Ovary (tissue), 9 donors: Measurements from ENCODE around the gene GRID2. TPM values are rescaled to one million over a fixed set of nuclear protein-coding genes. Genes with fewer than 3 reads are reported as not detected.

Experiments
- DNase-seq, 5 donors: peaks; one replicate each; pipeline ENCODE4 v3.0.0-alpha.2; 2019 to 2020
- H3K27ac ChIP-seq, 2 donors: fragments of 200-600 bp; one replicate each; pipeline versions ENCODE4 v1.5.1 to v1.8.0; 2019 to 2022
- H3K27me3 ChIP-seq: fragments of 200-600 bp; one replicate; pipeline ENCODE4 v1.8.0; 2022
- H3K36me3 ChIP-seq: fragments of 200-600 bp; sonication (generic); one replicate; pipeline ENCODE4 v1.5.1; 2019
- H3K4me1 ChIP-seq: one replicate; pipeline ENCODE4 v1.8.1; 2013; ENCODE audit warnings: mild to moderate bottlenecking, moderate library complexity; ENCODE audit not compliant: insufficient read depth
- H3K4me3 ChIP-seq: fragments of 200-600 bp; sonication (generic); one replicate; pipeline ENCODE4 v1.5.1; 2017
- H3K9me3 ChIP-seq, 2 donors: fragments of 200-600 bp in 1 of 2; sonication (generic) in 1 of 2; one replicate each; pipeline versions ENCODE4 v1.5.1 to v1.8.1; 2013 to 2019; ENCODE audit warnings: mild to moderate bottlenecking in 1 of 2, moderate library complexity in 1 of 2
- EP300 ChIP-seq: sonication (generic); formaldehyde crosslinking; IDR thresholded peaks from one replicate; pipeline ENCODE4 v1.6.1; 2017; ENCODE audit warnings: antibody characterized with exemption
- POLR2A ChIP-seq: fragments of 450-650 bp; IDR thresholded peaks from one replicate; pipeline ENCODE4 v1.6.1; 2017; ENCODE audit warnings: antibody characterized with exemption, mild to moderate bottlenecking, moderate library complexity
- WGBS, 3 donors: extraction: QIAGEN DNeasy Blood & Tissue Kit in 1 of 3; methylation state at CpG; one replicate each; pipeline versions ENCODE4 v1.1.5 to v1.1.7; 2013 to 2017; 5-methylcytosine and 5-hydroxymethylcytosine counted together
- intact Hi-C, 4 donors: fragments of 100-400 bp; cut with DNase I; formaldehyde crosslinking; loops; one replicate each; pipeline versions ENCODE4 v1.11.0 to v1.15.1; 2022 to 2023
- polyA plus RNA-seq, 2 donors: library from polyadenylated mRNA; stranded (reverse); fragments of 200-250 nt in 1 of 2; fragments of 350-450 nt in 1 of 2; fragmentation: Illumina TruSeq in 1 of 2; extraction: RNeasy Lipid Tissue Mini Kit (QIAGEN cat#74804) in 1 of 2; gene quantifications; one replicate each; pipeline ENCODE4 v1.2.3, GENCODE V29; 2013 to 2014
- total RNA-seq, 7 donors: library from RNA; depleted of rRNA in 2 of 7; stranded (reverse); fragments of >200 nt in 2 of 7; fragmentation: NEBNext Ultra II Directional in 3 of 7; extraction: Animal tissue kit (Norgen Biotek cat#: 25700) in 3 of 7; gene quantifications; one replicate each; pipeline versions ENCODE4 v1.1.0 to v1.2.4, GENCODE V29; 2016 to 2023
- TF ChIP-seq, protein P1 (sequence below), 3 donors: fragments of 450-650 bp in 2 of 3; fragments of 200-600 bp in 1 of 3; IDR thresholded peaks; one replicate each; pipeline versions ENCODE4 v1.5.1 to v1.8.0; 2016 to 2022; ENCODE audit warnings: antibody characterized with exemption in 3 of 3, mild to moderate bottlenecking in 1 of 3
- donor health status: DM: no; HTN: no; CAD: no; lungs with moderate emphysema.
- donor health status: DM: no; HTN: no; CAD: no.
- donor health status: Bipolar disorder and iron deficiency.
- donor health status: DM: yes; HTN: yes; CAD: no.
- donor health status: DM: no; HTN: no; CAD: no.
- donor health status: DM: yes; HTN: yes; CAD: no.

Gene GRID2
- total and polyA plus RNA-seq, 9 donors = 0.65 to 6.8 (median 2.6) TPM

DNA sequence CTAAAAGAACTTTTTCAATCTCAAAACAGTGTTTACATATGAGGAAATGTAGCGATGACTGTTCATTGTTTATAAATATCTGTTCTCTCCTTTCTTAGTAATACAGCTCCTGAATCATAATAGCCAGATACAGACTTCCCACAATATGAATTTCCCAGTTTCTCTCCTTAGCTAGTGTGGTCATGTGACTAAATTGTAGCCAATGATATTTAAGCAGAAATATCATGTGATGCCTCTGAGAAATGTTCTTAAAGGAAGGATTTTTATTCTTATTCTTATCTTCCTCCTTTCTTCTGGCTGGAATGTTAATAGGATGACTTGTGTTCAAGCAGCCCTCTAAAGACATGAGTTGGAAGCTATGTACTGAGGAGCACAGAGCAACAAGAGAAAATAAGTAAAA is 1141.1 kb downstream of the GRID2 start:
- TF ChIP-seq, protein P1, sequence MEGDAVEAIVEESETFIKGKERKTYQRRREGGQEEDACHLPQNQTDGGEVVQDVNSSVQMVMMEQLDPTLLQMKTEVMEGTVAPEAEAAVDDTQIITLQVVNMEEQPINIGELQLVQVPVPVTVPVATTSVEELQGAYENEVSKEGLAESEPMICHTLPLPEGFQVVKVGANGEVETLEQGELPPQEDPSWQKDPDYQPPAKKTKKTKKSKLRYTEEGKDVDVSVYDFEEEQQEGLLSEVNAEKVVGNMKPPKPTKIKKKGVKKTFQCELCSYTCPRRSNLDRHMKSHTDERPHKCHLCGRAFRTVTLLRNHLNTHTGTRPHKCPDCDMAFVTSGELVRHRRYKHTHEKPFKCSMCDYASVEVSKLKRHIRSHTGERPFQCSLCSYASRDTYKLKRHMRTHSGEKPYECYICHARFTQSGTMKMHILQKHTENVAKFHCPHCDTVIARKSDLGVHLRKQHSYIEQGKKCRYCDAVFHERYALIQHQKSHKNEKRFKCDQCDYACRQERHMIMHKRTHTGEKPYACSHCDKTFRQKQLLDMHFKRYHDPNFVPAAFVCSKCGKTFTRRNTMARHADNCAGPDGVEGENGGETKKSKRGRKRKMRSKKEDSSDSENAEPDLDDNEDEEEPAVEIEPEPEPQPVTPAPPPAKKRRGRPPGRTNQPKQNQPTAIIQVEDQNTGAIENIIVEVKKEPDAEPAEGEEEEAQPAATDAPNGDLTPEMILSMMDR (IDR thresholded peaks at IDR 0.05) = no peak
- TF ChIP-seq POLR2A = no peak
- no peak for TF ChIP-seq EP300
- Histone ChIP-seq H3K4me3 (no peak overlapping the region), H3K27ac (no peak overlapping the region), H3K9me3 (no peaks in the 10 kb centered on the region), H3K27me3 (no peaks in the 10 kb centered on the region), H3K4me1 (no peaks in the 10 kb centered on the region), H3K36me3 (no peaks in the 10 kb centered on the region)
- intact Hi-C loops = no loop called here
- 51 to 64% (median 56%) methylated on average over 1 of the region's 1 CpG for WGBS, 3 donors
- DNase-seq = no peak

DNA sequence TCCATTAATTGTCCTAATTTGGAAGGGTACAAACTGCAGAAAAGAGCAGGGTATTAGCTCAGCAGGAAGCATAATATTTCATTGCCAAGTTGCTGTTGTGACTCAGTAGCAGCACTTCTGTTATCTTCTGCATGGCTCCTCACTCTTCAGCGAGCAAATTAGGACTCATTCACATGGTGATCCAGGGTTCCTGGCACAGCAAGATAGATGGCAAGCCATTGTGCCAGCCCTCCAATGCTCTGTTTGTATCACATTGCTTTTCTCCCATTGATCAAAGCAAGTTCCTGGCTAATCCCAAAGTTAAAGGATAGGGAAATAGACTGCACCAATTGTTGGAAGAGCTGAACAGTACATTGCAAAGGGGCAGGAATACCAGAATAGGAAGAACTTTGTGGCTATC is 1142.3 kb downstream of the GRID2 start:
- Histone ChIP-seq H3K27me3 (no peaks in the 10 kb centered on the region), H3K27ac (no peak overlapping the region), H3K36me3 (no peaks in the 10 kb centered on the region), H3K4me1 (no peaks in the 10 kb centered on the region), H3K9me3 (no peaks in the 10 kb centered on the region), H3K4me3 (no peak overlapping the region)
- DNase-seq = no peak
- intact Hi-C loops = no loop called here
- WGBS, 3 donors = 80 to 93% (median 90%) methylated on average over 1 of the region's 1 CpG
- TF ChIP-seq POLR2A (no peak), EP300 (no peak)
- TF ChIP-seq, protein P1 (IDR thresholded peaks at IDR 0.05) = no peak

DNA sequence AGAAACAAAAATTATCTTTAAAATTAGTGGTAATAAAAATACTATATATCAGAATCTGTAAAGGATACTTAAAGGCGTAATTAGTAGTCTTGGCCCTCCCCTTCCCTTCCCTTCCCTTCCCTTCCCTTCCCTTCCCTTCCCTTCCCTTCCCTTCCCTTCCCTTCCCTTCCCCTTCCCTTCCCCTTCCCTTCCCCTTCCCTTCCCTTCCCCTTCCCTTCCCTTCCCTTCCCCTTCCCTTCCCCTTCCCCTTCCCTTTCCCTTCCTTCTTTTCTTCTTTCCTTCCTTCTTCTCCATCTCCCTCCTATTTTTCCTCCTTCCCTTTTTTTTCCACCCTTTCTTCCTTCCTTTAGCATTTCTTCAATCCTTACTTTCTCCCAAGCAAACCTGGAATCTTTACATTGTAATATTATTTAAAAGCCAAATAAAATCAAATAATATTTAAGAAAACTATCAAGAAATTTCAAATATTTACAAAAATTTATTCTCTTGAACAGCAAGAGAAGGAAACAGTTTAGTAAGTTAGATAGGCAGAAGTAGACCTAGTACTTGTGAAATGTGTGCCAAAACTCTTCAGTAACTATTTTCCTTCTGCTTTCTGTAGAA is 1145.0 kb downstream of the GRID2 start:
- DNase-seq = no peak
- Histone ChIP-seq H3K27me3 (no peaks in the 10 kb centered on the region), H3K36me3 (no peaks in the 10 kb centered on the region), H3K4me1 (no peaks in the 10 kb centered on the region), H3K27ac (no peak overlapping the region), H3K4me3 (no peak overlapping the region), H3K9me3 (no peaks in the 10 kb centered on the region)
- TF ChIP-seq POLR2A (no peak), EP300 (no peak)
- TF ChIP-seq, protein P1 (IDR thresholded peaks at IDR 0.05) = no peak
- intact Hi-C loops = no loop called here
- 86 to 97% (median 95%) methylated on average over 1 of the region's 1 CpG for WGBS, 3 donors

DNA sequence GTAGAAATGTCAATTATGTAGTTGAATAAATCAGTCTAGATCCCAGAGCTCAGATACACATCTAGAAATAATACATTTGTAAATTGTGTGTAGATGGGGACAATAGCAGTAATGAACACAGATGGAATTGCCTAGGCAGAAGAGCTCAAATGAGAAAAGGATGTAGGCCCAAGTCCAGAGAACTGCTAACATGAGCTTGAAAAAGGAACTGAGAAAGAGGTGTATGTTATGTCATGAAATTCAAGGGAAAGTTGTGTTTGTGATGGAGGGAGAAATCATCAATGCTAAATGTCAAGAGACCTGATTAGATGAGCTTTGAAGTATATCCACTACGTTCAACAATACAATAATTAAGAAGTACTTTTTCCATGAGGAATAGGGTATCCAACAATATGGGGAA is 1148.2 kb downstream of the GRID2 start:
- intact Hi-C loops = no loop called here
- no peak for DNase-seq
- Histone ChIP-seq H3K27ac (no peak overlapping the region), H3K4me1 (no peaks in the 10 kb centered on the region), H3K27me3 (no peaks in the 10 kb centered on the region), H3K36me3 (no peaks in the 10 kb centered on the region), H3K4me3 (no peak overlapping the region), H3K9me3 (no peaks in the 10 kb centered on the region)
- TF ChIP-seq POLR2A = no peak
- TF ChIP-seq, protein P1 (IDR thresholded peaks at IDR 0.05) = no peak
- TF ChIP-seq EP300 = no peak
- 78 to 83% (median 79%) methylated on average over 1 of the region's 1 CpG for WGBS, 3 donors
